ENCODE measurements around the gene CCNJL. TPM values are rescaled to one million over a fixed set of nuclear protein-coding genes. Genes with fewer than 3 reads are reported as not detected.

Gene CCNJL
- total and polyA plus RNA-seq, 2 of the 8 experiments (the other 6 are each of a cell fraction or from before 2014, with no cell fraction given) = 34.6 to 44.7 TPM

GRCh38 chr5:160250226-160250625, 62.1 kb downstream of the CCNJL start:
- H2BK20ac ChIP-seq (ENCODE audit: low read length) = no peak overlapping the region
- H3K4me3 ChIP-seq (ENCODE audit: extremely low read depth in 1 of 4, insufficient read depth in 2 of 4, low read depth in 3 of 4, low read length in 4 of 4) = no peak overlapping the region
- no peak overlapping the region for H3K4me2 ChIP-seq (ENCODE audit: insufficient read depth in 1 of 2, low read depth in 2 of 2, low read length in 2 of 2)
- H3K4ac ChIP-seq (replicated peaks; ENCODE audit: insufficient read length, low read depth, low read length) = no peak overlapping the region
- no peaks in the 10 kb centered on the region for H3K79me1 ChIP-seq (ENCODE audit: low read depth, low read length)
- H3K36me3 ChIP-seq (ENCODE audit: control insufficient read depth in 2 of 4, insufficient read depth in 4 of 4, low read length in 3 of 4) = peaks cover 13 to 34% (median 27%) of the 10 kb centered on the region in 4 experiments; a peak in 6 of 8 replicates
- WGBS, 2 experiments (ENCODE audit: extremely low coverage in 1 of 2, insufficient coverage in 1 of 2, insufficient read length in 1 of 2, insufficient replicate concordance in 2 of 2, low coverage in 1 of 2, low lambda C conversion rate in 2 of 2, missing lambda C conversion rate in 1 of 2) = 87% methylated on average over 5 of the region's 5 CpGs; no CpG with 5 or more reads in 1 of the 2 experiments
- no peak overlapping the region for H3K23ac ChIP-seq (ENCODE audit: insufficient read length)
- no peaks in the 10 kb centered on the region; a peak in 2 of 7 replicates for H3K4me1 ChIP-seq (replicated peaks in 1 of 4; ENCODE audit: control insufficient read depth in 3 of 4, insufficient read depth in 4 of 4, low read length in 3 of 4)
- H2AFZ ChIP-seq (ENCODE audit: low read length) = no peak overlapping the region
- no peak overlapping the region for H4K91ac ChIP-seq (replicated peaks; ENCODE audit: insufficient read length, low read length)
- H2BK15ac ChIP-seq (ENCODE audit: low read length) = no peak overlapping the region
- H2BK12ac ChIP-seq (ENCODE audit: low read depth, low read length) = no peak overlapping the region
- no peak overlapping the region for H2BK120ac ChIP-seq (replicated peaks; ENCODE audit: low read depth, low read length)
- no peaks in the 10 kb centered on the region for H3K27me3 ChIP-seq (replicated peaks in 1 of 4; ENCODE audit: control insufficient read depth in 3 of 4, extremely low read depth in 1 of 4, insufficient read depth in 3 of 4, low read length in 3 of 4)
- no peak overlapping the region for H3K56ac ChIP-seq (replicated peaks; ENCODE audit: insufficient read length, low read depth, low read length)
- H3K9ac ChIP-seq (replicated peaks in 1 of 4; ENCODE audit: extremely low read depth in 1 of 4, low read depth in 3 of 4, low read length in 3 of 4) = 0 out of 7 replicates have a peak overlapping the region, but pooled peaks of 1 of the 4 experiments have one; percentile 15
- H3K23me2 ChIP-seq (ENCODE audit: low read depth, low read length) = no peaks in the 10 kb centered on the region
- H4K5ac ChIP-seq (ENCODE audit: insufficient read length, low read depth, low read length) = no peak overlapping the region
- no peaks in the 10 kb centered on the region for H4K20me1 ChIP-seq (replicated peaks in 1 of 2; ENCODE audit: control insufficient read depth in 1 of 2, insufficient read depth in 2 of 2, low read length in 2 of 2)
- H2AK5ac ChIP-seq (ENCODE audit: low read depth, low read length) = no peak overlapping the region
- no peak overlapping the region for H3K14ac ChIP-seq (ENCODE audit: insufficient read length)
- H4K8ac ChIP-seq (ENCODE audit: extremely low read depth, insufficient read depth, low read length) = no peak overlapping the region
- no peak overlapping the region; the same call in 1 of the 2 replicates for H3K27ac ChIP-seq (ENCODE audit: low read depth, low read length)
- H3K79me2 ChIP-seq (ENCODE audit: control insufficient read depth in 1 of 2, insufficient read depth in 2 of 2, low read length in 2 of 2) = no peaks in the 10 kb centered on the region
- CTCF ChIA-PET (ENCODE audit: partially characterized antibody) = interaction anchor here (0.5 to 29.3 kb wide), 12 partner anchors 1 to 348 kb away, joined by 3 to 362 read pairs (median 4); no protein-coding TSS in a partner anchor
- no peak overlapping the region for H3K18ac ChIP-seq (ENCODE audit: extremely low read depth, low read length)
- no peak overlapping the region for H2BK5ac ChIP-seq (ENCODE audit: low read depth, low read length)
- DNase-seq (ENCODE audit: low read depth in 1 of 2, low spot score in 2 of 2) (no peak), FAIRE-seq (peak; percentile 24)
- POLR2A ChIA-PET (ENCODE audit: partially characterized antibody) = interaction anchor here (1.3 to 3.0 kb wide), 3 partner anchors 10 to 16 kb away, joined by 3 to 7 read pairs (median 6); no protein-coding TSS in a partner anchor
- H3K9me3 ChIP-seq (ENCODE audit: insufficient read depth in 2 of 2, low read depth in 1 of 2, low read length in 1 of 2) = no peaks in the 10 kb centered on the region
- TF ChIP-seq SP2 (IDR thresholded peaks at IDR 0.05; ENCODE audit: low read length) (no peak), E2F6 (IDR thresholded peaks at IDR 0.05) (no peak), RAD21 (IDR thresholded peaks at IDR 0.05 in 1 of 2, conservative IDR thresholded peaks at IDR 0.05 in 1 of 2; ENCODE audit: low read depth in 2 of 2, low read length in 2 of 2) (no peak), FOSL1 (IDR thresholded peaks at IDR 0.05; ENCODE audit: insufficient read depth, low read depth, low read length) (no peak), CHD1 (IDR thresholded peaks at IDR 0.05; ENCODE audit: low read depth, low read length) (no peak), BCL11A (IDR thresholded peaks at IDR 0.05; ENCODE audit: low read depth in 2 of 2, low read length in 2 of 2) (no peak), BACH1 (IDR thresholded peaks at IDR 0.05; ENCODE audit: low read length) (no peak), TAF1 (IDR thresholded peaks at IDR 0.05; ENCODE audit: low read depth, low read length) (no peak), SUZ12 (IDR thresholded peaks at IDR 0.05; ENCODE audit: low read length) (no peak), KDM5A (IDR thresholded peaks at IDR 0.05; ENCODE audit: low read length) (no peak), GTF2F1 (IDR thresholded peaks at IDR 0.05; ENCODE audit: borderline replicate concordance, low read depth, low read length) (no peak), SP1 (IDR thresholded peaks at IDR 0.05; ENCODE audit: low read depth, low read length) (no peak), TEAD4 (IDR thresholded peaks at IDR 0.05; ENCODE audit: low read depth, low read length) (no peak), JUND (IDR thresholded peaks at IDR 0.05; ENCODE audit: low read length) (no peak)

All from H1 (cell line).